ENCODE measurements around the gene ACO1.
A peak's percentile ranks its signal among the peaks of the same experiment; 100 is the strongest.

ACO1 gene

GRCh38 chr9:32422237-32422806, 37.9 kb downstream of the ACO1 start:
- no peak for DNase-seq

GRCh38 chr9:32423371-32423770, 38.9 kb downstream of the ACO1 start:
- peak in 1 of 3 donors; percentile 7 for DNase-seq

GRCh38 chr9:32424616-32425015, 40.2 kb downstream of the ACO1 start:
- DNase-seq = no peak

GRCh38 chr9:32426278-32426939, 42.0 kb downstream of the ACO1 start:
- peak; percentile 41 to 76 (median 52) for DNase-seq

GRCh38 chr9:32427111-32427873, 42.8 kb downstream of the ACO1 start:
- peak; percentile 6 to 24 (median 13) for DNase-seq

GRCh38 chr9:32430720-32431119, 46.3 kb downstream of the ACO1 start:
- DNase-seq = peak in 2 of 3 donors; percentile 3 to 25

- peak; percentile 5 to 43 (median 10) for DNase-seq
Measured at GRCh38 chr9:32431196-32431595, 46.8 kb downstream of the ACO1 start.

- peak; percentile 67 to 74 (median 71) for DNase-seq
Measured at GRCh38 chr9:32431940-32432555, 47.6 kb downstream of the ACO1 start.

- peak in 2 of 3 donors; percentile 50 to 71 for DNase-seq
Measured at GRCh38 chr9:32434892-32435291, 50.4 kb downstream of the ACO1 start.

GRCh38 chr9:32441678-32442077, 57.2 kb downstream of the ACO1 start:
- DNase-seq = no peak

- DNase-seq = no peak
Measured at GRCh38 chr9:32442433-32442832, 58.0 kb downstream of the ACO1 start.

GRCh38 chr9:32449969-32450368, 65.5 kb downstream of the ACO1 start:
- DNase-seq = no peak

- DNase-seq = no peak
Measured at GRCh38 chr9:32454280-32454679, 69.8 kb downstream of the ACO1 start.

GRCh38 chr9:32455738-32456137, 71.3 kb downstream of the ACO1 start:
- DNase-seq = no peak

GRCh38 chr9:32456564-32456963, 72.1 kb downstream of the ACO1 start:
- no peak for DNase-seq

- DNase-seq = peak in 1 of 3 donors; percentile 48
Measured at GRCh38 chr9:32463500-32464293, 79.3 kb downstream of the ACO1 start.

- DNase-seq = no peak
Measured at GRCh38 chr9:32468740-32469139, 84.3 kb downstream of the ACO1 start.

GRCh38 chr9:32472344-32472743, 87.9 kb downstream of the ACO1 start:
- DNase-seq = no peak

GRCh38 chr9:32483343-32483742, 98.9 kb downstream of the ACO1 start:
- no peak for DNase-seq

GRCh38 chr9:32486839-32487562, 102.6 kb downstream of the ACO1 start:
- no peak for DNase-seq

- DNase-seq = no peak
Measured at GRCh38 chr9:32487981-32488380, 103.5 kb downstream of the ACO1 start.

- DNase-seq = no peak
Measured at GRCh38 chr9:32490601-32491000, 106.2 kb downstream of the ACO1 start.

Data from suppressor macrophage treated with lipopolysaccharide for 1 hour (primary cell).